ENCODE measurements around the gene MGRN1.
"Not testable (repeated sequence)": the region's sequence is repeated elsewhere in the genome, so short reads cannot be mapped to it uniquely, and the experiment has no call there.

Gene MGRN1

DNA sequence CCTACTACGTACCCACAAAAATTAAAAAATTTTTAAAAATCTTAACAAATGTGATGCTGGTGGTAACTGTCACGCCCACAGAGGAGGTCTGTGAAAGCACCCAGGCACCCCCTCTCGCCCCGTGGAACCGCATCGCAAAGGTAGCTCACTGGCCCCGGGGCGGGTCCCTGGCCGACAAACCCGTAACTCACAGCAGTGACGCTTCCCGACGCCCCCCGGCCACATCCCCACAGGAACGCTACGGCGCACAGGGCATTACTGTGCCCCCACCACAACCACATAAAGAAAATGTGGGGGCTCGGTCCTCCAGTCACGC lies 109.1 kb downstream of the MGRN1 start:
- TF ChIP-seq CTCF (IDR thresholded peaks at IDR 0.05; ENCODE audit: low read depth, low read length): no peak
- H3K4me3 ChIP-seq (ENCODE audit: low read depth, low read length): peak overlapping the region; percentile 97

DNA sequence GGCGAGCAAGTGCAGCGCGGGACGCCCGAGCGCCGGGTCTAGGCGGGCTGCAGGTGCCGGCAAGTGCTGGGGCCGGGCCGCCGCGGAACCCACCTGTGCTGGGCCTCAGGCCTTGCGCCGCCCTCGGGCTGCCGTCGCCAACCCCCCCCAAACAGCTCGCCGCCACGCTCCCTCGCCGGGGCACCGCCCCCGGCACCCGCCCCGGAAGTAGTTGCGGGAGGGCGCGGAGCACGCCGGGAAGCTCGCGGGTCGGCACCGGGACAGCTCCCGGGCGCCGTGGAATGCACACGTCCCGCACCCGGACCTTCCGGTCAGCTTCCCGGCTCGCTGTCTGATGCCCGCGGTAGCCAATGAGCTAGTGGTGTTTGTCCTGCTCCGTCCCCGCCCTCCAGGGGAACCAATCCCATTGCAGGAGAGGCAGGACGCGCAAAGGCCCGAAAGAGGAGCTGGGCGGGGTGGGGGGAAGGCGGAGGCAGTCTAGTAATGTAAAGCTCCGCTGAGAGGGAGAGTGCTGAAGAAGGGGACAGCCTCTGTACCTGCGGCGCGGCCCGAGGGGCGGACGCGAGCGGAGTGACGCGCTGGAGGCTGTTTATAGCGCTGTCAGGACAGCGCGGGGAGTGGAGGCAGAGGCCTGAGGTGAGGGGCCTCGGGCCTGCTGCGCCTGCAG lies 109.6 kb downstream of the MGRN1 start, which contains the start of the genes ANKS3 and DNAAF8:
ANKS3 (minus strand) TSS at position 209 of the 667 bp plus-strand sequence. CDS start 4,122 bp downstream, outside the sequence.
DNAAF8 (plus strand) TSS at position 475 of the 667 bp plus-strand sequence. CDS start 1,978 bp downstream, outside the sequence.
- peak within 1 kb of the TSS; percentile 97 for H3K4me3 ChIP-seq (ENCODE audit: low read depth, low read length)
- TF ChIP-seq CTCF (IDR thresholded peaks at IDR 0.05; ENCODE audit: low read depth, low read length): no peak

DNA sequence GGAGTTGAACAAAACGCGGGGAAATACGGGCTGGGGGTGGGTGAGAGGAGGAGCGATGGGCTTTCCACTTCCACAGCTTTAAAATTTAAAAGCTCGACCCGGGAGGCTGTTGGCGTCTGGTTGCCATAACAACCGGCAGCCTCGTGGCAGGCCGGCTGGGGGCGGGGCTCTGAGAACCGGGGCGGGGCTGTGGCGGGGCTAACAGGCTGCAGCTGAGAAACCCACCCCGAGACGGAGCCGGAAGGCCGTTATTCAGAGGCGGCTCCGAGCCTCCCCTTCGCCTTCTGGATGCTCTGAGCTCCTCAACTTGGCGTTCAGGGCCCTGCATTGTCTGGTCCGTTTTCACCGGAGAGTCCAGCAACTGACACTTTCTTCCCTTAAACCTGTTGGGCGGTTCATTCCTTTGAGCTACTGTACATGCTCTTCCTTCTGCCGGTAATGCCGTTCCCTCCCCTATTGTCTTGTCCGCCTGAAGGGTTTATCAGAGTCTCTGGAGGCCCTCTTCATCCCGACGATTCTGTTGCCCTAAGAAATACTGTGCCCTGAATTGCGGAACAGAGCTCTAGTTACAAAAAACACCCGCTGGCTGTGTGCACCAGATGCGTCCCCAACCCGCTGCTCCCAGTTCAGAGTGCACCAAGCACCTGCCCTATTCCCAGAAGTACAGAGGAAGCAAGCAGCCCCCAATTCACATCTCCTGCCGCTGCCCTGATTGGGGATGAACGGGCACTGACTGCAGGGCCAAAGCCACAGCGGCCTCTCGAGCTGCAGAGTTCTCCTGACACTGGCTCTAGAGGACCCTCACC lies 110.3 kb downstream of the MGRN1 start:
- no peak for TF ChIP-seq CTCF (IDR thresholded peaks at IDR 0.05; ENCODE audit: low read depth, low read length)
- H3K4me3 ChIP-seq (ENCODE audit: low read depth, low read length): peak overlapping the region; percentile 97

GRCh38 chr16:4736546-4736945 lies 111.9 kb downstream of the MGRN1 start:
- no peak overlapping the region for H3K4me3 ChIP-seq (ENCODE audit: low read depth, low read length)
- no peak for TF ChIP-seq CTCF (IDR thresholded peaks at IDR 0.05; ENCODE audit: low read depth, low read length)

DNA sequence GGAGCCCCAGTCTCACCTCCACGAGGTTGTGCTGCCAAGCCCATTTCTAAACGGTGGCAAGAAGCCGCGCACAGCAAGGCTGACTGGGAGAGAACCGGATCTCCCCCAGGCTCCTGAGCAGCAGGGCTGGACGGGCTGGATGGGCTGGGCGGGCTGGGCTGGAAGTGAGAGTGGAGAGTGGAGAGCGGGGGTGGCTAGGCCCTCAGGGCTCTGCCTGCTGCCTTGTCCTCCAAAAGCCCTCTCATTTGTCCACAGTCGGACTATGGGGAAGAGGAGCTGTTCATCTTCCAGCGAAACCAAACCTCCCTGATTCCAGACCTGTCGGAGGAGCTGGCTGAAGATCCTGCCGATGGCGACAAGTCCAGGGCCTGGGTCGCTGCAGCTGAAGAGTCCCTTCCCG lies 112.9 kb downstream of the MGRN1 start:
- H3K4me3 ChIP-seq (ENCODE audit: low read depth, low read length): no peak overlapping the region
- no peak for TF ChIP-seq CTCF (IDR thresholded peaks at IDR 0.05; ENCODE audit: low read depth, low read length)

GRCh38 chr16:4738370-4738769 lies 113.7 kb downstream of the MGRN1 start:
- H3K4me3 ChIP-seq (ENCODE audit: low read depth, low read length): not testable (repeated sequence)
